Inflammatory macrophage (primary cell): ENCODE results near the gene ERICH6B.

Experiments
- DNase-seq, 2 donors: peaks; one replicate each; pipeline ENCODE4 v3.0.0-alpha.2; 2020 to 2022

Gene ERICH6B

DNA sequence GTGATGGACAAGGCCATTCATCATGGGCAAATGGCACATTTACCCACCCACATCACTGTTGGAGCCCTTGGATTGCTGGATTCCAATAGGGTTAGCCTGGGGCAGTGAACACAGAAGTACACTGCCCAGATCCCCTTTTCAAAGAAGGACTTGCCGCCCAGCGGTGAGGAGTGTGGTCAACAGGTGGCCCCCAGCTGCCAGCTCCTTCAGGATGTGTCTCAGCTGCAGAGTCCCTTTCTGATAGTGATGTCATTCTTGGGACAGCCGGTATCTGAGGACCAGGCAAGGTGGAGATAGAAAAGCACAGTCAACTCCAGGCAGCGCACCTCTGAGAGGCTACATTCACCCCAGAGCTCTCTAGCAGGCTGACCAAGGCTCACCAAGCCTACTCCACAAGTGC lies 16.9 kb downstream of the ERICH6B start:
- DNase-seq = no peak

DNA sequence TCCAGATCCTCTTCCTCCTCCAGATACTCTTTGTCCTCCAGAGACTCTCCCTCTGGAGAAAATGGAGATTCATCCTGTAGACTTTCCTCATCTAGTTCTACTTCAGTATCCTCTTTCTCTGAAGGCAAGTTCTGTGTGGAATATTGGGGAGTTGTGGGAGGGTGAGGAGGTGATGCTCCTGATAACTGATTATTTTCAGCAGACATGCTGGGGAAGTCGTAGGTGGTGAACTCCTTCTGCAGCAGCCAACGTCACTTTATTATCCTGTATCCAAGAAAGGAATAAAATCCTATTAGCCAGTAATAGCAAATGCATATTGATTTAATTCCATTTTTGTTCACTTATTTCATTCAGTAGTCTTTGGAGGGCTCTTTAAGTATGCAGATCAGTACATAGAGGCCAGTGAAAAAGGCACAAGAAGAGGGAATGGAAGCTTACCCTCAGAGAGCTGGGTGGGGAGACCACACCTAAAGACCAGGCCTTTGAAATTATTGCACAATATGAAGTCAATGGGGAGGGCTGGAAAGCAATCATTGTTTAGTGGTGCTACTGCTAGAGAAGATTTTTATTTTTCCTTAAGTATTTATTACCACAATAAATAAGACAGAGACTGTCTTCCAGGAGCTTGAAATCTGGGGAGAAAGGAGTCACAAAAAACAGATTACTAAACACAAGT lies 18.6 kb downstream of the ERICH6B start:
- no peak for DNase-seq

DNA sequence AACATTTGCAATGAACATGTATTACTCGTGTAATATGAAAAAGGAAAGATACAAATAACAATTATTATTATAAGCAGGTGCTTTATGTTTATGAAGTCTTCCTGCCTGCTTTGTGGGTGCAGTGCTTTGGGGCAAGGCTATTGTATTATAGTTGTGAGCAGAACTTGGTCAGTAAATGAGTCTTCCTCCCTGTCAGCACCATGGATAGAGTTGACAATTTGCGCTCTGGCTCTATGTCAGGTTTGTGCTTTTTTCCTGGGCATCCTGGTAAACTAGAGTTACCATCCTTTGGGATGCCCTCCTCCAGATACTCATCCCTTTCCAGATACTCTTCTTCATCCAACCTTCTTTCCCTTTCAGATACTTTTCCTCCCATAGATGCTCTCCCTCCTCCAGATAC lies 19.6 kb downstream of the ERICH6B start:
- no peak for DNase-seq

DNA sequence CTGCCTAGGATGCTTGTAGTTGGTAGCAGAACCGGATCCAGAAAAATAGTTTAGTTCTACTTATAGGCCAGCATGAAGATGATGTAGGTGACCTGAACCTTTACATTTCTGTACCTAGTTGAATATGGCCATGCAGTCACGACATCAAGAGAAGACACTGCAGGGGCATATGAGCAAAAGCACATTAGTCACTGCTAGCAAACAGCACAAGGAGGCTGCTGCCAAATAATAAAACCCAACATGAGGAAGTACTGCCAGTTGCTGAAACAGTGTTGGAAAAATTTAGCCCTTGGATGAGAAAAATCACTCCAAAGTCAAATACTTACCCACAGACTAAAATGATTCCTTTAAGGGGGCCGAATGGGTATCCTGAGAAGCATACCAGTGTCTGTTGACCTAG lies 20.8 kb downstream of the ERICH6B start:
- no peak for DNase-seq

DNA sequence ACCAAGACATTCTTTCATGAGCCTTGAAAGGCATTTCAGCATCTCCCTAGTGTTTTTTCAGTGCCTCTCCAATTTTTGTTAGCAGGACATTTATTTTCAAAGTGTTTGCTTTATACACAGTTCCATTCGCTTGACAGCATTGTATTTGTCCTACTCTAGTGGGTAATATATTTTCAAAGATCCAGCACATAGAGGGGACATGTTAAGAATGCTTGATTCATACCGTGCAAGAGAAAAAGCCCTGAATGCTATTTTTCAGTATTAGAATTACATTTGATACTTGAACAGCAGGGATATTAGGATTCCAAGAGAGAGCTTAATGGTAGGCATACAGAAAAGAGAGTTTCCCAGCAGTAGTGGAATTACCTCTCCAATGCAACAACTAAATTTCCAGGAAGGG lies 21.3 kb downstream of the ERICH6B start:
- DNase-seq = no peak

DNA sequence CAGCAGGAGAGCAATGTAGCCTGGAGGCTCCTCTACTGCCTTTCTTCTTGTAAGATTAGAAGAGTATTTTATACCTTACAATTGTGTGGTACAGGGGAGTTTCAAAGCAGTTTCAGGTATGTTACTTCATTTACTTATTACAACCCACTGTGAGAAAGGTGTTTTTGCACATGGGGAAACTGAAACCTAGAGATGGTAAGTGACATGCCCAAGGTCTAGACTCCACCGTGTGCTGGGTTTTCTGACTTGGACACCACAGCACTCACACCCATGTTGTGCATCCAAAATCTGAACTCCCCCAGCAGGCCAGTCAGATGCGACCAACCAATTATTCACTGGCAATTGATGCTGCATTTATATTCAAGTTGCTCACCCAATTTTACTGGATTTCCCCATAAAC lies 22.8 kb downstream of the ERICH6B start:
- DNase-seq = no peak

DNA sequence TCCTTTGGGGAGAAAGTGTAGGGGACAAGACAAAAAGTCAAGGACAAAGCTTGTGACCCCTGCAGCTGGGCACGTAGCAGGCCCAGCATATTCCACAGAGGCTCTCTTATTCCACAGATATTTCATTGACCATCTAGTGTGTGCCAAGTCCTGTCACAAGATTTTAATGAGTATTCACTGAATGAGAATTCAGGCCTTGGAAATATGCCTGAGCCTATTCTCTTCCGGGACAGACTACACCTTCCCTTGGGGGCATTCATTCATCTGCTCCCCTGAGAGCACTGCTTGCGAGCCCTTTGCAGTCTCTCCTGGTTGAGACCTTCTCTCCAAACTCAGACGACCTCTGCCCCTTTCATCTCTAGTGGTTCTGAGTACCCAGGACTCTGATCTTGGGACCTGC lies 25.5 kb downstream of the ERICH6B start:
- DNase-seq = no peak

DNA sequence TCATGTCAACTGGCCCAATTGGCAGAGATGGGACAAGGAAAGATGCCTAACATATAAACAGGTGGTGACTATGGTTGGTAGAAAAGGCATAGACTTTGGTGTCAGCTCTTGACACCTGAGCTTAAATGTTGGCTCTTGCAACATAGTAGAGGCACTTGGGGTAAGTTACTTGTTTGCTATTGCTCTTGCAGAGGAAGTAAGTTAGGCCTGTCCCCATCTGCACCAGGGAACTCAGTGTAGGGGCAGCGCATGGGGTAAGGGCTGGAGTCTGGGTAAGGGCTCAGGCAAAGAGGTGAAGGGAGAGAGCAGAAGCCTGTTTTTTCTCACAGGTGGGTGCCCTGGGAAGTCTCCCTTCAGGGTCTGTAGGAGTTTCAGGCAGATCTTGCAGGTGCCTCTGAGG lies 27.6 kb downstream of the ERICH6B start:
- DNase-seq = no peak

DNA sequence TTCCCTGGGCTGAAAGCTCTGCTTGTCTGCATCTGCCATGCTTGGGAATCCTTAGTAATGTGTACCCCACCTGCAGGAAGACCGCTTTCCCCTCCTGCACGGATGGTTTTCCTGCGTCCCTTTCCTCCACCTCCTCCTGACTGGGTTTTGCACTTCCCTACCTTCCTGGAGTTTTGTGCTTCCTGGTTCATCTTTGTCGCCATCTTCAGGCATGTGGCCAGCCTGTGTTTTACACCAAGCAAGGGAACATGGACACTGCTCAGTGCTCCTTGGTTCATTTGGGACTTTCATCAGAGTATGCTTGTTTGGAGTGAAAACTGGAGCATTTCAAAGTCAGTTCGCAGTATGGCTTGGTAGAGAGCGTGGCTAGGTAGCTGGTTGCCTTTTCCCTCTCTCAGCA lies 30.7 kb downstream of the ERICH6B start:
- no peak for DNase-seq

DNA sequence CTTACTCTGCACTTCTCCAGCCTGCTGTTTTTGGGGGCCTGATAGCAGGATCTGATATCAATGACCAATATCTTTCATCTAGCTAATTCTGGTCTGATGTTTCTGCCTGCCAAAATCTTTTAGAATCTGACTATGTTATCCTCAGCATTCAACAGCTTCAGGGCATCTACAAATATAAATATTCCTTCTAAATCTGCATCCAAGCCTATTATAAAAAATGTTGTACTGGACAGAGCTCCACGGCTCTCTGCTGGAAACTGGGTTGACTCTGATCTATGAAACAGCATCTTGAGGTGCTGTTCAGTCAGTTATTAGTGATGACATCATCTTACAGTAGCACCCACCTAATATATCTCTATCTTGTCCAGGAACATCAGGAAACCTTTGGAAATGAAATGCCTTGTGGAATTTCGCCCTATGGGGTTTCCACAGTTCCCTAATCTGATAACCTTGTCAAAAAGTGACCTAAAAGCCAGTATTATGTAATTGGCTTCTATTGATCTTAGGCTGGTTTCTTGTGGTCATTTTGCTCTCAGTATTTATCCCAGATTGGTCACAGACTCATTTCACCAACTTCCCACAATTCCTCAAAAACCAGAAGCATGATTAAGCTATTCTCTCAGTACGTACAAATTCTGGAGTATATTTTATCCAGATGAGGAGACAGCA lies 33.0 kb downstream of the ERICH6B start:
- no peak for DNase-seq

DNA sequence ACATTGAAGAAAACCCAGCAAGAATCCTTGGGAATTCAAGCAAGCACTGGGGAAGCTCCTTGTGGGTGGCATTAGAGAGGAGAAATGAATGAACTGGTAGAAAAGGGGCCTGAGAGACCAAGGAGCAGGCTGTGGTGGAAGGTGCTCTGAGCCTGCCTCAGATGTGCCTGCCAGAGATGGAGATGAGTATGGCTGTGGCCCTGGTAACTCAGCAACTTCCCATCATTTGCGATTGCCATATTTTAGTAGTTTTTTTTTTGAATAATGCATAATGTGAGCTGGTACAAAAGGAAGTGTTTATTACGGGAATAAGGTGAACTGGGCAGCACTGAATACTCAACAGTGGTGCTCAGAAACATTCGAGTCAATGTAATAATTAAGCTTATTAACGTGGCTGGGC lies 39.1 kb downstream of the ERICH6B start:
- no peak for DNase-seq

DNA sequence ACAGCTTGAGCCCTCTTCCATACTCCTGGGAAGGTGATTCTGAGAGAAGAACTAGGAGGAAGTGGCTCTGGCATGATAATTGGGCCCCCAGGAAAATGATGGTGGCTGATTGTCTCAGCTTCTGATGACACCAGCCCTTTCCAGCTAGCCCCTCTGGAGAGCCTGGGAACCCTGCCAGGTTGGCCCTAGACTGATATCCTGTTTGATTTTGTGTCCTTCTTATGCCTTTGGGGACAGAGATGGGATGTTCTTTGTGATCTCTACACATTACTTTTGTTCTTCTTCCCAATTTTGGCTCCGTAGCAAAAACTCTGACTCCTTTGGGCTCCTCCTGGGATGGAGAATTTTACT lies 39.7 kb downstream of the ERICH6B start:
- DNase-seq = no peak

DNA sequence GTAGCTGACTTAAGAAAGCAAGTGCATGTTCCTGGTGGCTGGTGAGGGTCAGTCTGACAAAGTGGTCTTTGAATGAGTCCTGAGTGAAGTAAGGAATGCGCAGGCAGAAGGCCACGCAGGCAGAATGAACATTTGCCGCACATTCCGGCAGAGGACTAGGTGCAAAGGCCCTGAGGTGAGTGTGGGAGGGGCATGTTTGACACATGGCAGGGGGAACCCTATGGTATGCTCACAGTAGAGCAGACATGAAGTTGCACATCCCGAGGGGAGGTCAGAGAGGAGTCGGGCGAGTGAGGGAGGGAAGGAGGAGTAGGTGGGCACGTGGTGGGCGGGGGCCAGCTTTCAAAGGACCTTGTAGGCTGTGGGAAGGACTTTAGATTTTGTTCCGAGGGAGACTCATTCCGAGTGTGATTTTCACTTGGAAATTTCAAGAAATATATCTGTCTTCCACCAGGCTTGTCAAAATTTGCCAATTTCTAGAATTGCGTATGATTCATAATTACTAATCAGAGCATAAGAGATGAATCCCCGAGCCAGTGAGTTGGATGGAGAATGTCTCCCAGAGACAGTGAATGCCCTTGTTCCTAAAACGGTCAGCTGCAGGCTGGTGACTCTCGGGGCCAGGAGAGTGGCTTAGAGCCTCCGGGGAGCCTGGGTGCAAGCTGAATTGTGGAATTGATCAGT lies 40.3 kb downstream of the ERICH6B start:
- DNase-seq = no peak

DNA sequence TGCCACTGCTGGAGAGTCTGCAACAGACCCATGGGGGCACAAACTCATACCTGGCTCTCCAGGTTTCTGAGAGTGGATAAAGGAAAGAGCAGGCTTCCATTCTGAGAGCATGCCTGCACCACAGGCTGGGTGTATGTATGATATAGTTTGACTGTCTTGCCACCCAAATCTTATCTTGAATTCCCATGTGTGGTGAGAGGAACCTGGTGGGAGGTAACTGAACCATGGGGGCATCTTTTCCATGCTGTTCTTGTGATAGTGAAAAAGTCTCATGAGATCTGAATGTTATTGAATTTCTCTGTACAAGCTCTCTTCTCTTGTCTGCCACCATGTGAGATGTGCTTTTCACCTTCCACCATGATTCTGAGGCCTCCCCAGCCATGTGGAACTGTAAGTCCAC lies 50.2 kb downstream of the ERICH6B start:
- no peak for DNase-seq

DNA sequence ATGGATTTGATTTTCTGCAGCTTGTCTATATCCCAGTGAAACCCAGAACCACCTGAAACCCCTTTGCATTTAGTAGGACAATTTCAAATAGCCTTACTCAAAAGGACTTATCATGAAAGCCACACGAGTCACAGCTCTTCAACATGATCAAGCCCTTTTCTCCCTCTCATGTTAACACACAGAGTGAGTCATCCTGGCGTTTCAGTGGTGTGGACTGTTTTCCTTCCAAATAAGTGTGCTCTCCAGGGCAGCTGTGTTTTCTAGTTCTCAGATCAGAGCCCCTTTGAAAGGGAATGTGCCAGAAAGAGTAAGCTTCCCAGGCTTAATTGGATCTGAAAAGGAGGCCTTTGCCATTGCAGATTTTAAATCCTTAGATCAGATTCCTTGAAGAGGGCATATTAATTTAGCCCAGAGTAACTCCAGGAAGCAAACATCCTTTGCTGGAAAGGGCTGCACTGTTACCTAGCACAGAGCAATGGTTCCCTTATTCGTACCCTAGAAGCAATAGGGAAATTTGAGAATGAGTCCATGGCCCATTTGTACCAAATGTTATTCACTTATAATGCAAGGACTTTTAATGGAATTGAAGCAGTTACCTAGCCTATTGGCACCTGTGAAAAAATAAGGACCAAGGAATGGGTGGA lies 51.3 kb downstream of the ERICH6B start:
- no peak for DNase-seq

DNA sequence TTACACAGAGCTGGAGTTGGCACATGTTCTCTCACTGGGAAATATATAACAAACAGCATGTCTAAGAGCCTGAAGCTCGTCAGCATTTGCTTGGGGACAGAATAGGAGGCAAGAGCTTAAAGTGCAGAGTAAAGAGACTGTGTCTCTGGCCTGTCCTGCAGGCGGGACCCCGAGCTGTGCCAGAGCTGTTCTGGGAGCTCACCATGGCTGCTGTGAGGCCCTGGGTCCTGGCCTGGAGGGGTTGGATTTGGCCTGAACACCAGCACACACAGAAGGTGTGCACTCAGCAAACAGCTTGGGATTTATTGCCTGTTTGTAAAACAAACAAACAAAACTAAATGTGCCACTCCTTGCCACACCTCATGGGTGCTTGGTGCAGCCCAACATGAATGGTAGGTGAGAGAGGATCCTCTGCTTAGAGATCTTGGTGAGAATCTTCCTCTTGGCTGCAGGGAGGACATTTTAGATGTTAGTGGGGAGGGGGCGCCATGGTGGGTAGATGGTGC lies 60.9 kb downstream of the ERICH6B start:
- DNase-seq = no peak

DNA sequence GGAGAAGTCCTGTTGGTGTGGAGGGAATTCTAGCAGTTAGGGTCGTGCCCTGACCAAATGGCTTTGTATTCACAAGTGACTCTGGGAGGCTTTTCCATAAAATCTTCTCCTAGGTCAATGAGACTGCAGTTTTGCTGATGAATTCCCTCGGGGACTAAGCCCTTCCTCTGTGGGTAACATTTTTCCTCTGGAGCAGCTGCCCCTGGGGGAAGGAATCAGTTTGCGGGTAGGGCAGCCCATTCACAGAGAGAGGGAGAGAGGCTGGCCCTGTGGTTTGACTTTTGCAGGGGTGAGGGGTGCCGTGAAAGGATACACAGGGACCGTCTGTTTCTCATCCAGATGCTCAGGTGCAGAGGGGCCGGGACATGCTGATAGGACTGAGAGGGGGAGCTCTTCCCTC lies 67.3 kb downstream of the ERICH6B start:
- DNase-seq = no peak

DNA sequence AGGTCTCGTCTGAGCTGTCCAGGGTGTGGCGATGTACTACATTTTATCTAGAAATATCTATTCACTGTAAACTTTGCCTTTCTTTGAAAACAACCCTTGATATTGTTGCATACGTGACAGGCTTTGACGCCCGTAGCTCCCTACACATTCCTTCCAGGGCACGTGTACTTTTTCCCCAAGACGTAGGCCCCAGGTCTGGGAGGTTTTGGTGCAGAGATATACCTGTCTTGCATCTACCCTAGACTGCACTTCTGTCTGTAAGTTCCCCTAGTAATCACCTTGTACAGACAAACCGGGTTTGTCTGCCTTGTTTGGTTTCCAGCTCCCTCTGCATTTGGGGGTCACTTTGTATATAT lies 69.2 kb downstream of the ERICH6B start:
- no peak for DNase-seq

DNA sequence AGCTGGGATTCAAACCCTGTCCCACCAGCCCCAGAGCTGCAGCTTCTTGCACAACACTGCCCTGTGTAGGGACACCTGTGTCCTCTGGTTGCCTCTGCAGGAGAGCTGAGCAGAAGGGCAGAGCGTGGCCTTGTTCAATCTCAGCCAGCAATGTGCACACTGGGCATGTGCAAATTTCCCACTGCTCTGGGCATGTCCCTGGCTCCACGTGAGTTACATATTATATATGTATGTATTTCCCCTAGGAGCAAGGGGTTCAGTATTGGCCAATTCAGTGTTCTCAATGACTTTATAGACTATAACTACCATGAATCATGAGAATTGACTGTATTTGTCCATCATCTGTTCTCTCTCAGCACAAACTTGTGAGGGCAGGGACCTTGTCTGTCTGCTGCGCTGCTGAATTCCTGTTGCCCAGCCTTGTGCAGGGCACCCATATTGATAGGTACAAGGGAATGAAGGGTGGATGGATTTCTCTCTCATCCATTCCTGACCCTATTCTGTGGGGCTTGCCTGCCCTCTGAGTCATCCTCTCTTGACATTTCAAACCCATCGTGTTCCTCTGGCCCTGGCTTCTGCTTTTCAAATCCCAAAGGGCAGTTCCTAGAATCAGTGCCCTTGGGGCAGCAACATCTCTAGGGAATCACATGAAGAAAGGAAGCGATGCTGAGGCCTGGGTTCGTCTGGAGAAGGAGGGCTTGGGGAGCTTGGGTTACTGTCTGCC lies 69.7 kb downstream of the ERICH6B start:
- peak; percentile 16 to 63 for DNase-seq

DNA sequence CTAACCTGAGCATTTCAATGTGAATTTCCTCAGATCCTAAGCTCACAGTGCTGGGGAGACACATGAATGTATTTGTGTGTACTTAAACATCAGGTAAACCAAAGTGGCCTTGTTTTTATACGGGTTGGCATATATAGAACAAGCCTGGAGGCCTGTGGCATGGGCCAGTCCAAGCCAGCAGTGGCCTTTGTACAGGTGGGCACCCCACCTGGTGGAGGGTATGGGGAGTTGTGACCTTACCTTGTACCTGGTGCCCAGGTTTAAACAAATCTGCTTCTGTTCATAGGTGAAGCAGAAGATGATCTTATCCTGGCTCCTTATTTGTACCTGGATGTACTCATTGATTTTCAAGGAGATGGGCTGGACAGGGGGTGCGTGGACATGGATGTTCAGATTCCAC lies 71.0 kb downstream of the ERICH6B start:
- DNase-seq = no peak

DNA sequence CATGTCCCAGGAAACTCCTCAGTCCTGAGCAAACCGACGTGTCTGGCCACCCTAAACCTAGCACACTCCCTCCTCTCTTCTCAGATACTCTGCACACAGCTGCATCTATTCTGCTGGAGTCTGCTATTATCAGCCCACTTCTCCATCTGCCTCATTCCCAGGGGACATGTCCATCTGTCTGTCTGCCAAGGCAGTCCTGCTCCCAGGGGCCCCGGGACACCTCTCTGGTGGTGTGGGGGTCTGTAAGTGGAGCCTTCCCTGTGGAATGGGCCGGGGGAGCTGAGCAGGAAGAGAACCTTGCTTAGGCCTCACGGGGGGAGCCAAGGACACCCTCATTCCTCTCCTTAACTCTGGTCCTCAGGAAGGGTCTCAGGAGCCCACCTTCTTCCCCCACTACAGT lies 72.7 kb downstream of the ERICH6B start:
- no peak for DNase-seq

DNA sequence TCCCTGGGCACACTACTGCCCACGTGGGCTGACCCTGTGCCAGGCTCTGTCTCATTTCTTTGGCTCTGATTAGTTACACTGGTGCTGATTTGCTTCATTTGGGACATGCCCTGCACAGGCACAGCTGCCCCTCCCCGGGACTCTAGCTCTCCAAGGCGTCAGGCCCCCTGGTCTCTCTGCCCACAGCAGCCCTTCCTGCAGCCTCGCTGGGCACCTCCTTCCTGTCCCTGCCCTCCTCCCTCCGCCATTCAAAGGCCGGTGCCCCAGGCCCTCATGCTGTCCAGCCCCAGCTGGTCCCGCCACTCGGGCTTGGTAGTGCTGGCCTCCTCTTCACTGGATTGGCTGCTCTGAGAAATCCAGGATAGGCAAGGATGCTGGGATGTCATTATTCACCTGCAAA lies 73.1 kb downstream of the ERICH6B start:
- no peak for DNase-seq

DNA sequence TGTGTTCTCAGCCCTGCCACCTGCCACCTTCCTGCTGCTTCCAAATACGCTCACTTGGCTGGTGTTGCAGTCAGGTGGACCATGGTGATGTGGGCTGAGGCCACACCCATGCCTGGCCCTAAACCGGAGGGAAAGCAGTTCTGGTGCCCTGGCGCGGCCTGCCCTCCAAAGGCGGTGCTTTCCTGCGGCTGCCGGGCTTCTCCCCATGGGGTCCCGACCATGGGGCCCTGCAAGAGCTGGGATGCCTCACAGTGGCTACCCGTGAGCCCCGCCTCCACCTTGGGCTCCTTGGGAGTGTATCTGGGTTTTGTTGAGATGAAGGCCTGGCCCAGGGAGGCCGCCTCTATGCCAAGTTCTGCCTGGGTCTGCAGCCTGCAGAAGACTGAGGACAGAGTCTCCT lies 73.7 kb downstream of the ERICH6B start:
- DNase-seq = no peak
